Thyroid gland (tissue), 4 donors: Measurements from ENCODE around the gene ASB4. TPM values are rescaled to one million over a fixed set of nuclear protein-coding genes. Genes with fewer than 3 reads are reported as not detected.

Experiments
- DNase-seq, 2 donors: peaks; one replicate each; pipeline ENCODE4 v3.0.0-alpha.2; 2019
- H3K27ac ChIP-seq, 3 donors: fragments of 200-600 bp; sonication (generic); 1 replicate in 2 of 3; 2 replicates in 1 of 3; pipeline ENCODE4 v1.5.1; 2016 to 2019; ENCODE audit warnings: mild to moderate bottlenecking in 1 of 3, moderate library complexity in 1 of 3
- H3K27me3 ChIP-seq: fragments of 200-600 bp; sonication (generic); one replicate; pipeline ENCODE4 v1.5.1; 2019
- H3K36me3 ChIP-seq, 2 donors: fragments of 200-600 bp; sonication (generic); one replicate each; pipeline ENCODE4 v1.5.1; 2016 to 2019
- H3K4me1 ChIP-seq, 2 donors: fragments of 200-600 bp; sonication (generic); one replicate each; pipeline ENCODE4 v1.5.1; 2017 to 2019
- H3K4me3 ChIP-seq, 3 donors: fragments of 200-600 bp; sonication (generic); replicated peaks in 1 of 3; 1 replicate in 2 of 3; 2 replicates in 1 of 3; pipeline ENCODE4 v1.5.1; 2016; ENCODE audit warnings: mild to moderate bottlenecking in 1 of 3
- H3K9me3 ChIP-seq: fragments of 200-600 bp; sonication (generic); one replicate; pipeline ENCODE4 v1.5.1; 2017
- CTCF ChIP-seq, 6 experiments: fragments of 200-600 bp in 3 of 6; fragments of 450-650 bp in 3 of 6; sonication (generic) in 3 of 6; IDR thresholded peaks; one replicate each; pipeline ENCODE4 v1.5.1; 2016 to 2019; ENCODE audit warnings: antibody characterized with exemption in 6 of 6, mild to moderate bottlenecking in 2 of 6, inconsistent platforms in 1 of 6, moderate library complexity in 1 of 6
- POLR2A ChIP-seq, 2 donors: fragments of 450-650 bp; IDR thresholded peaks; one replicate each; pipeline ENCODE4 v1.6.1; 2017; ENCODE audit warnings: antibody characterized with exemption in 2 of 2, mild to moderate bottlenecking in 2 of 2, moderate library complexity in 1 of 2
- WGBS, 2 donors: methylation state at CpG; one replicate each; pipeline ENCODE4 v1.1.5; 2017; 5-methylcytosine and 5-hydroxymethylcytosine counted together
- intact Hi-C: fragments of 100-400 bp; cut with DNase I; formaldehyde crosslinking; loops from one replicate; pipeline ENCODE4 v1.15.1; 2023
- total RNA-seq, 4 donors: library from RNA; depleted of rRNA; stranded (reverse); fragments of >200 nt; gene quantifications; one replicate each; pipeline ENCODE4 v1.2.3, GENCODE V29; 2016

The ASB4 gene
- total RNA-seq, 4 donors from 2014 or later = 0.22 TPM; not detected in 3

- no peak overlapping the region for H3K4me3 ChIP-seq
- H3K9me3 ChIP-seq = no peaks in the 10 kb centered on the region
- WGBS, 2 donors = 59 to 64% methylated on average over 3 of the region's 3 CpGs
- peaks cover 52 to 56% of the 10 kb centered on the region in 2 donors for H3K36me3 ChIP-seq
- H3K27ac ChIP-seq = peak overlapping the region in 2 of 3 donors; percentile 30 to 100
- DNase-seq = no peak
- TF ChIP-seq CTCF (IDR thresholded peaks at IDR 0.05) = no peak
- no peak for TF ChIP-seq POLR2A (IDR thresholded peaks at IDR 0.05)
- peaks cover 6 to 48% of the 10 kb centered on the region in 2 donors for H3K4me1 ChIP-seq
- intact Hi-C loops = no loop called here
- no peaks in the 10 kb centered on the region for H3K27me3 ChIP-seq
Measured at GRCh38 chr7:95583834-95584621, 98.3 kb downstream of the ASB4 start.

- TF ChIP-seq CTCF (IDR thresholded peaks at IDR 0.05) = no peak
- peak in 1 of 2 donors; percentile 4 for TF ChIP-seq POLR2A (IDR thresholded peaks at IDR 0.05)
- DNase-seq = no peak
- intact Hi-C loops = no loop called here
- peak overlapping the region in 2 of 3 donors; percentile 30 to 100 for H3K27ac ChIP-seq
- H3K4me1 ChIP-seq = peaks cover 10 to 55% of the 10 kb centered on the region in 2 donors
- H3K27me3 ChIP-seq = no peaks in the 10 kb centered on the region
- 57 to 65% methylated on average over 1 of the region's 1 CpG for WGBS, 2 donors
- H3K36me3 ChIP-seq = peaks cover 61 to 65% of the 10 kb centered on the region in 2 donors
- H3K4me3 ChIP-seq = no peak overlapping the region
- no peaks in the 10 kb centered on the region for H3K9me3 ChIP-seq
Measured at GRCh38 chr7:95584769-95585425, 99.2 kb downstream of the ASB4 start.

GRCh38 chr7:95585426-95585789, 99.7 kb downstream of the ASB4 start:
- Histone ChIP-seq H3K36me3 (peaks cover 66 to 67% of the 10 kb centered on the region in 2 donors), H3K4me3 (no peak overlapping the region), H3K4me1 (peaks cover 11 to 60% of the 10 kb centered on the region in 2 donors), H3K27ac (peak overlapping the region in 2 of 3 donors; percentile 21 to 100), H3K27me3 (no peaks in the 10 kb centered on the region), H3K9me3 (no peaks in the 10 kb centered on the region)
- intact Hi-C loops = no loop called here
- no peak for DNase-seq
- TF ChIP-seq POLR2A (IDR thresholded peaks at IDR 0.05) = no peak
- TF ChIP-seq CTCF (IDR thresholded peaks at IDR 0.05) = no peak
- 73 to 76% methylated on average over 3 of the region's 3 CpGs for WGBS, 2 donors

- peaks cover 26 to 69% of the 10 kb centered on the region in 2 donors for H3K4me1 ChIP-seq
- peaks cover 81 to 82% of the 10 kb centered on the region in 2 donors for H3K36me3 ChIP-seq
- no peak overlapping the region for H3K4me3 ChIP-seq
- TF ChIP-seq CTCF (IDR thresholded peaks at IDR 0.05) (no peak), POLR2A (IDR thresholded peaks at IDR 0.05) (no peak)
- H3K9me3 ChIP-seq = no peaks in the 10 kb centered on the region
- no peaks in the 10 kb centered on the region for H3K27me3 ChIP-seq
- intact Hi-C loops = no loop called here
- 72 to 76% methylated on average over 3 of the region's 3 CpGs for WGBS, 2 donors
- H3K27ac ChIP-seq = peak overlapping the region in 2 of 3 donors; percentile 39 to 100
- DNase-seq = no peak
Measured at GRCh38 chr7:95586951-95587301, 101.2 kb downstream of the ASB4 start.

- H3K4me1 ChIP-seq = peaks cover 40 to 68% of the 10 kb centered on the region in 2 donors
Measured at GRCh38 chr7:95589031-95589430, 103.3 kb downstream of the ASB4 start.

More at GRCh38 chr7:95589031-95589430, 103.3 kb downstream of the ASB4 start:
- H3K27me3 ChIP-seq = no peaks in the 10 kb centered on the region
- peak overlapping the region in 1 of 3 donors; percentile 93 for H3K4me3 ChIP-seq
- intact Hi-C loops = no loop called here
- peaks cover 94 to 100% of the 10 kb centered on the region in 2 donors for H3K36me3 ChIP-seq
- no peak for DNase-seq
- TF ChIP-seq POLR2A (IDR thresholded peaks at IDR 0.05) = no peak
- no peak for TF ChIP-seq CTCF (IDR thresholded peaks at IDR 0.05)
- no peaks in the 10 kb centered on the region for H3K9me3 ChIP-seq
- peak overlapping the region in 2 of 3 donors; percentile 99 to 100 for H3K27ac ChIP-seq
